Coronary artery (tissue), 2 donors: ENCODE measurements around the gene SLC4A2.

Experiments used
- DNase-seq: peaks from one replicate; pipeline ENCODE4 v3.0.0-alpha.2; 2017; ENCODE audit warnings: low spot score
- H3K27ac ChIP-seq, 2 donors: fragments of 200-600 bp; sonication (generic); one replicate each; pipeline ENCODE4 v1.5.1; 2016 to 2019
- H3K4me3 ChIP-seq: fragments of 200-600 bp; sonication (generic); 2 replicates; pipeline ENCODE4 v1.5.1; 2016; ENCODE audit warnings: mild to moderate bottlenecking, moderate library complexity
- TF ChIP-seq, protein P1 (sequence below): fragments of 200-600 bp; sonication (generic); IDR thresholded peaks from one replicate; pipeline ENCODE4 v1.5.1; 2019; ENCODE audit warnings: antibody characterized with exemption

The SLC4A2 gene

DNA sequence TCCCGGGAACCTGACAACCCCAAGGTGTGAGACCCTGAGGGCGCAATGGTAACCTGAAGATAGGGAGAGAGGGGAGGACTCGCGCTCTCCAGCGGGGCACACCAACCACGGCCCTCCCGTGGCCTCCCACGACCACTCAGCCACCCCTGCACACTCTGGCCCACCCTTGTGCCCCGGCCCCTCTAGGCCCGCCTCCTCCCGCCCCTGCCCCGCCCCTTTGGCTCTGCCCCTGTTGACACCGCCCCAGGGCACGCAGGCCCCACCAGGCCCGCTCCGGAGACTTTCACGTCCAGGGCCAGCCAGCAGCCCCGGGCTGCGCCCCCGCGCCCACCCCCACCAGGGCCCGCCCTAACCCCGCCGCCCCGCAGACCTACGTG lies 46.0 kb upstream of the SLC4A2 start:
- no peak overlapping the region for H3K27ac ChIP-seq
- H3K4me3 ChIP-seq, result peak overlapping the region; percentile 64
- DNase-seq, result no peak
- TF ChIP-seq, protein P1, sequence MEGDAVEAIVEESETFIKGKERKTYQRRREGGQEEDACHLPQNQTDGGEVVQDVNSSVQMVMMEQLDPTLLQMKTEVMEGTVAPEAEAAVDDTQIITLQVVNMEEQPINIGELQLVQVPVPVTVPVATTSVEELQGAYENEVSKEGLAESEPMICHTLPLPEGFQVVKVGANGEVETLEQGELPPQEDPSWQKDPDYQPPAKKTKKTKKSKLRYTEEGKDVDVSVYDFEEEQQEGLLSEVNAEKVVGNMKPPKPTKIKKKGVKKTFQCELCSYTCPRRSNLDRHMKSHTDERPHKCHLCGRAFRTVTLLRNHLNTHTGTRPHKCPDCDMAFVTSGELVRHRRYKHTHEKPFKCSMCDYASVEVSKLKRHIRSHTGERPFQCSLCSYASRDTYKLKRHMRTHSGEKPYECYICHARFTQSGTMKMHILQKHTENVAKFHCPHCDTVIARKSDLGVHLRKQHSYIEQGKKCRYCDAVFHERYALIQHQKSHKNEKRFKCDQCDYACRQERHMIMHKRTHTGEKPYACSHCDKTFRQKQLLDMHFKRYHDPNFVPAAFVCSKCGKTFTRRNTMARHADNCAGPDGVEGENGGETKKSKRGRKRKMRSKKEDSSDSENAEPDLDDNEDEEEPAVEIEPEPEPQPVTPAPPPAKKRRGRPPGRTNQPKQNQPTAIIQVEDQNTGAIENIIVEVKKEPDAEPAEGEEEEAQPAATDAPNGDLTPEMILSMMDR, result no peak

DNA sequence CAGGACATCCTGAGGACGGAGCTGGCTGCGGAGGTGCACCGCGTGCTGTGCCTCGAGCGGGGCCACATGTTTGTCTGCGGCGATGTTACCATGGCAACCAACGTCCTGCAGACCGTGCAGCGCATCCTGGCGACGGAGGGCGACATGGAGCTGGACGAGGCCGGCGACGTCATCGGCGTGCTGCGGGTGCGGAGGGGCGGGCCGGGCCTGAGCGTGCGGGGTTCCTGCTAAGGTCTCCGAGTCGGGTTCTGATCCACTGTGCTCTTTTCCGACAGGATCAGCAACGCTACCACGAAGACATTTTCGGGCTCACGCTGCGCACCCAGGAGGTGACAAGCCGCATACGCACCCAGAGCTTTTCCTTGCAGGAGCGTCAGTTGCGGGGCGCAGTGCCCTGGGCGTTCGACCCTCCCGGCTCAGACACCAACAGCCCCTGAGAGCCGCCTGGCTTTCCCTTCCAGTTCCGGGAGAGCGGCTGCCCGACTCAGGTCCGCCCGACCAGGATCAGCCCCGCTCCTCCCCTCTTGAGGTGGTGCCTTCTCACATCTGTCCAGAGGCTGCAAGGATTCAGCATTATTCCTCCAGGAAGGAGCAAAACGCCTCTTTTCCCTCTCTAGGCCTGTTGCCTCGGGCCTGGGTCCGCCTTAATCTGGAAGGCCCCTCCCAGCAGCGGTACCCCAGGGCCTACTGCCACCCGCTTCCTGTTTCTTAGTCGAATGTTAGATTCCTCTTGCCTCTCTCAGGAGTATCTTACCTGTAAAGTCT lies 45.5 kb upstream of the SLC4A2 start:
- DNase-seq, result no peak
- Histone ChIP-seq H3K4me3 (peak overlapping the region; percentile 64), H3K27ac (no peak overlapping the region)
- TF ChIP-seq, protein P1, result no peak

DNA sequence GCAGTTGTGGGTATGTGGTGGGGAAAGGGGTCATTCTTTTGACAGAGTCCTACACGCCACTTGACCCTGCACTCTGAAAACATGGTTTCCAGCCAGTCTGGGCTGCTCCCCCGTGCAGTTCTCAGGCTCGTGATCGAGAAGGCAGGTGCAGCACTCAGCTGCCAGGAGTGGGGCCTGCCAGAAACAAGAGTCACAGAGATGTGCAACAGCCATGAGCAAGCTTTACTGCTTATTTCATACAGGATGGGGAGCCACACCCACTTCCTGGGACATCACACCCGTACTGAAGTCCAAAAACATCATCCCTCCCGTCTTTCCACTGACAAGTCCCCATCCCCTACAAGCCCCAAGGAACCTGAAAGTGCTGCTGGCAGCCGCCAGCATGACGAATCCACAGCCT lies 44.4 kb upstream of the SLC4A2 start:
- H3K4me3 ChIP-seq, result no peak overlapping the region
- H3K27ac ChIP-seq, result no peak overlapping the region
- DNase-seq, result no peak
- TF ChIP-seq, protein P1, result no peak

DNA sequence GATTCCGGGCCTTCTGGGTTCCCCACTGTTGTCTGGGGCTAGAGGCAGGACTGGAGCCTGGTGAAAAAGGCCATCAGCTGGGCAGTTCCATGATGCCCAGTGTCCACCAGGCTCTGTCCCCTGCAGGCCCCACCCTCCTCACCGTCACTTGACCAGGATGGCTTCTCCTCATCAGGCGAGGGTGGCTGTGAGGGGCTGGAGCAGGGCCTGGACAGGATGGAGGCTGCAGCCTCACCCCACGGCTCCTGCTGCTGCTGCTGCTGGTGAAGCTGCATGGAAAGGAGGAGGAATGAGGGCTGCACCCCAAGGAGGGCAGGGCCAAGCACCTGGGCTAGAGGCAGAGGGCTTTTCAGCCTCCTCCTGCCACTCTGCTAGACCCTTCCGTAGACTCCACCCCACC lies 43.4 kb upstream of the SLC4A2 start:
- TF ChIP-seq, protein P1, result no peak
- DNase-seq, result no peak
- Histone ChIP-seq H3K27ac (no peak overlapping the region), H3K4me3 (no peak overlapping the region)

DNA sequence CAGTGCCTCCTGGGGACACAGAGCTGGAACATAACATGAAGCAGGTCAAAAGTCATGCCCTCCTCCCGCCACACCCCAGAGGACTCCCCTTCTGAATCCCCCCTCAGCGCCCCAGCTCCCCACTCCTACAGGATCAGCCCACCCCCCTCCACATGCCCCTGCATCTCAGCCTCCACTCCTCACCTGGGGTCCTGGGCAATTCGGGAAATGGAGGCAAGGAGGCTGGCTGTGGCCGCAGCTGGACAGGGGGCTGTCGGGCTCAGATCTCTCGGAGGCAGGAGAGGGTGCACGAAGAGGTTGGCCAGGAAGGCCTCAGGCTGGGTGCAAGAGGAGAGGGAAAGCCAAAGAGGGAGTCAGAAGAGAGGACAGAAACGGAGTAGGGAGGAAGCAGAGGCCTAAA lies 42.9 kb upstream of the SLC4A2 start:
- Histone ChIP-seq H3K27ac (no peak overlapping the region), H3K4me3 (no peak overlapping the region)
- no peak for DNase-seq
- TF ChIP-seq, protein P1, result no peak

DNA sequence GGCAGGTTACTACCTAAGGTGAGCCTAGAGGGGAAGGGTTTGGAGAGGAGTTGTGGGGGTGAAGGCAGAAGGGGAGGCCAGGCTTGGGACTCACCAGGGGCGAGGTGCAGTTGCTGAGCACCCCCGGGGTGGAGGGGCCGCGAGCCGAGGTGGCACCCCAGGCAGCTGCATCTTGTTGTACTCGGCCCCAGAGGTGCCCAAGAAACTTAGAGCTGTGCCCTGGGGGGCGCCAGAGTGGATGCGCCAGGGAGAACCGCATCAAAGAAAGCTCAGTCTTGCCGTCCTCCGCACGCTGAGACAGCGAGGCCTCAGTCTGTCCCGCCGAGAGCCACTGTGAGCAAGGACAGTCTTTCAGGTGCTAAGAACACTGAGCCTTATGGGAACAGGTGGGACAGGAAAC lies 42.4 kb upstream of the SLC4A2 start:
- H3K4me3 ChIP-seq, result no peak overlapping the region
- TF ChIP-seq, protein P1, result no peak
- no peak overlapping the region for H3K27ac ChIP-seq
- DNase-seq, result no peak

DNA sequence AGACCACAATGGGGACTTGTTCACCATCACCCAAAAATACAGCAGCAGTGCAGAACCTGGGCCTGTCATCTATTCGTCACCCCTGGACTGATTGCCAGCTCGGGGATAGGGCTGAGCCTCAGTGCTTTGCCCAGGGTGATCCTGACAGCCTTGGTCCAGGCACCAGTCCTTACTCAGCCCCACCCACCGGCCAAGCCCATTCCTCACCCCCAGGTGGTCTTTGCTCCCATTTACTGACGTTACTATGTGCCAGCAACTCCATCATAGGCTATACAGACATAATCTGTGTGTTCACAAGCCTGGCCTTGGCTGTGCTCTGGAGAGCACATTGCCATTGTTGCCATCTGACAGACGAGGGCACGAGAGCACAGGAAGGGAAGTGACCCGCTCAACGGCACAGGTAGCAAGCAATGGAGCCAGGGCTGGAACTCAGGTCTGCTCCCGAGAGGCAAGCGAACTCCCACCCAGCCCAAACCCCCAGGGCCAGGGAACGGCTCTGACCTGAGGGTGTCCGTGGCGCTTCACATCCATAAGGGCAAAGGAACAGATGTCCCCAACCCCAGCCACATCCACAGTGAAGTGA lies 41.9 kb upstream of the SLC4A2 start:
- no peak overlapping the region for H3K4me3 ChIP-seq
- TF ChIP-seq, protein P1, result no peak
- DNase-seq, result no peak
- H3K27ac ChIP-seq, result no peak overlapping the region
